Sciatic nerve (tissue), 2 donors: ENCODE data around the gene RNPS1. TPM values are rescaled to one million over a fixed set of nuclear protein-coding genes. Genes with fewer than 3 reads are reported as not detected.
"Not testable (repeated sequence)": the region's sequence is repeated elsewhere in the genome, so short reads cannot be mapped to it uniquely, and the experiment has no call there.

Source experiments
- ATAC-seq: fragments of 200-7000 bp; cut with Tn5 transposase; one replicate; pipeline ENCODE4 v1.9.1; 2020; ENCODE audit warnings: mild to moderate bottlenecking, moderate library complexity
- DNase-seq: peaks from one replicate; pipeline ENCODE4 v3.0.0-alpha.2; 2020; ENCODE audit warnings: low spot score
- intact Hi-C: fragments of 100-400 bp; cut with DNase I; formaldehyde crosslinking; loops from one replicate; pipeline ENCODE4 v1.14.2; 2022
- total RNA-seq: library from RNA; stranded (reverse); fragmentation: NEBNext Ultra II Directional; extraction: Animal tissue kit (Norgen Biotek cat#: 25700); gene quantifications from one replicate; pipeline ENCODE4 v1.2.1, GENCODE V29; 2021
- donor health status: DM: no; HTN: no; CAD: no.
- donor health status: DM: no; HTN: no; CAD: no.

The RNPS1 gene
- total RNA-seq, 1 donor from 2014 or later = 103 TPM

GRCh38 chr16:2266887-2267286 is 1.0 kb downstream of the RNPS1 start:
- DNase-seq, intact Hi-C loops, ATAC-seq: not testable (repeated sequence)

GRCh38 chr16:2263026-2263425 is 4.9 kb downstream of the RNPS1 start:
- intact Hi-C loops = not testable (repeated sequence)

GRCh38 chr16:2260250-2260649 is 7.7 kb downstream of the RNPS1 start:
- intact Hi-C loops = no loop called here
- ATAC-seq (no peak), DNase-seq (no peak)

More at GRCh38 chr16:2263026-2263425, 4.9 kb downstream of the RNPS1 start:
- not testable (repeated sequence) for ATAC-seq, DNase-seq

GRCh38 chr16:2258530-2258929 is 9.4 kb downstream of the RNPS1 start:
- intact Hi-C loops = loop anchor here (5.0 kb wide), 1 partner anchor 251 kb away; the partner anchor contains the start of gene ZNF598
- ATAC-seq = not testable (repeated sequence)

GRCh38 chr16:2257726-2258125 is 10.2 kb downstream of the RNPS1 start:
- DNase-seq (no peak), ATAC-seq (no peak)
- intact Hi-C loops = loop anchor here (5.0 kb wide), 1 partner anchor 250 kb away; the partner anchor contains the start of gene ZNF598

More at GRCh38 chr16:2258530-2258929, 9.4 kb downstream of the RNPS1 start:
- DNase-seq = not testable (repeated sequence)

GRCh38 chr16:2256531-2257140 is 11.3 kb downstream of the RNPS1 start:
- intact Hi-C loops = loop anchor here (5.0 kb wide), 1 partner anchor 249 kb away; the partner anchor contains the start of gene ZNF598
- ATAC-seq (no peak), DNase-seq (no peak)

- intact Hi-C loops = loop anchor here (1.0 kb wide), 1 partner anchor 233 kb away; no protein-coding TSS in a partner anchor
- DNase-seq (no peak), ATAC-seq (no peak)
These were observed 14.6 kb downstream of the RNPS1 start for GRCh38 chr16:2253293-2253692.

- no peak for DNase-seq
- intact Hi-C loops = loop anchor here (1.0 kb wide), 1 partner anchor 232 kb away; no protein-coding TSS in a partner anchor
- no peak for ATAC-seq
These were observed 15.1 kb downstream of the RNPS1 start for GRCh38 chr16:2252806-2253148.

- DNase-seq = peak; percentile 98
- peak; percentile 99 for ATAC-seq
- intact Hi-C loops = no loop called here
These were observed 16.4 kb downstream of the RNPS1 start, which contains the start of gene ECI1 for GRCh38 chr16:2251296-2252111. Gene ECI1, minus strand, starts transcription at chr16:2251587. Its CDS starts 21 bp downstream, at chr16:2251566.

GRCh38 chr16:2250652-2251295 is 17.2 kb downstream of the RNPS1 start:
- intact Hi-C loops = no loop called here
- no peak for DNase-seq
- no peak for ATAC-seq

GRCh38 chr16:2246301-2246885 is 21.5 kb downstream of the RNPS1 start:
- DNase-seq (no peak), ATAC-seq (no peak)
- intact Hi-C loops = no loop called here

GRCh38 chr16:2244926-2245795 is 22.8 kb downstream of the RNPS1 start:
- intact Hi-C loops = no loop called here
- DNase-seq (no peak), ATAC-seq (no peak)

GRCh38 chr16:2244301-2244700 is 23.6 kb downstream of the RNPS1 start:
- no peak for ATAC-seq
- intact Hi-C loops = no loop called here

GRCh38 chr16:2243781-2244180 is 24.1 kb downstream of the RNPS1 start:
- DNase-seq (no peak), ATAC-seq (no peak)
- intact Hi-C loops = no loop called here

More at GRCh38 chr16:2244301-2244700, 23.6 kb downstream of the RNPS1 start:
- no peak for DNase-seq

GRCh38 chr16:2243031-2243528 is 24.8 kb downstream of the RNPS1 start:
- intact Hi-C loops = no loop called here
- ATAC-seq (no peak), DNase-seq (no peak)

GRCh38 chr16:2242598-2242997 is 25.3 kb downstream of the RNPS1 start:
- ATAC-seq (no peak), DNase-seq (no peak)
- intact Hi-C loops = no loop called here

GRCh38 chr16:2240331-2240730 is 27.6 kb downstream of the RNPS1 start:
- DNase-seq, ATAC-seq, intact Hi-C loops: not testable (repeated sequence)
